Measurements from ENCODE around the gene SMKR1. TPM values are rescaled to one million over a fixed set of nuclear protein-coding genes. Genes with fewer than 3 reads are reported as not detected.

Gene SMKR1
- total and polyA plus RNA-seq, 2 of the 8 experiments (the other 6 are each of a cell fraction or from before 2014, with no cell fraction given) = 0.39 to 1.6 TPM

GRCh38 chr7:129495987-129496386 is 6.3 kb upstream of the SMKR1 start:
- no peak overlapping the region for H3K27ac ChIP-seq (ENCODE audit: low read depth, low read length)
- no peak overlapping the region for H2BK120ac ChIP-seq (replicated peaks; ENCODE audit: low read depth, low read length)
- no peaks in the 10 kb centered on the region for H3K4me1 ChIP-seq (replicated peaks in 1 of 4; ENCODE audit: control insufficient read depth in 3 of 4, insufficient read depth in 4 of 4, low read length in 3 of 4)
- 84% methylated on average over 1 of the region's 1 CpG; no CpG with 5 or more reads in 1 of the 2 experiments for WGBS, 2 experiments (ENCODE audit: extremely low coverage in 1 of 2, insufficient coverage in 1 of 2, insufficient read length in 1 of 2, insufficient replicate concordance in 2 of 2, low coverage in 1 of 2, low lambda C conversion rate in 2 of 2, missing lambda C conversion rate in 1 of 2)
- H3K9me3 ChIP-seq (ENCODE audit: insufficient read depth in 2 of 2, low read depth in 1 of 2, low read length in 1 of 2) = no peaks in the 10 kb centered on the region
- no peaks in the 10 kb centered on the region for H3K79me1 ChIP-seq (ENCODE audit: low read depth, low read length)
- H3K36me3 ChIP-seq (ENCODE audit: control insufficient read depth in 2 of 4, insufficient read depth in 4 of 4, low read length in 3 of 4) = no peaks in the 10 kb centered on the region
- FAIRE-seq = no peak
- H3K4me3 ChIP-seq (ENCODE audit: extremely low read depth in 1 of 4, insufficient read depth in 2 of 4, low read depth in 3 of 4, low read length in 4 of 4) = no peak overlapping the region
- no peaks in the 10 kb centered on the region for H3K23me2 ChIP-seq (ENCODE audit: low read depth, low read length)
- H3K79me2 ChIP-seq (ENCODE audit: control insufficient read depth in 1 of 2, insufficient read depth in 2 of 2, low read length in 2 of 2) = no peaks in the 10 kb centered on the region
- H4K20me1 ChIP-seq (replicated peaks in 1 of 2; ENCODE audit: control insufficient read depth in 1 of 2, insufficient read depth in 2 of 2, low read length in 2 of 2) = no peaks in the 10 kb centered on the region
- H2BK5ac ChIP-seq (ENCODE audit: low read depth, low read length) = no peak overlapping the region
- POLR2A ChIA-PET (ENCODE audit: partially characterized antibody) = no interaction called here
- H3K56ac ChIP-seq (replicated peaks; ENCODE audit: insufficient read length, low read depth, low read length) = no peak overlapping the region
- no peak overlapping the region for H3K18ac ChIP-seq (ENCODE audit: extremely low read depth, low read length)
- no peak overlapping the region for H2BK15ac ChIP-seq (ENCODE audit: low read length)
- no peak overlapping the region for H3K14ac ChIP-seq (ENCODE audit: insufficient read length)
- no peak overlapping the region for H3K23ac ChIP-seq (ENCODE audit: insufficient read length)
- H2AFZ ChIP-seq (ENCODE audit: low read length) = no peak overlapping the region
- no peak overlapping the region for H4K91ac ChIP-seq (replicated peaks; ENCODE audit: insufficient read length, low read length)
- DNase-seq (ENCODE audit: low read depth in 1 of 2, low spot score in 2 of 2) = no peak
- H2AK5ac ChIP-seq (ENCODE audit: low read depth, low read length) = no peak overlapping the region
- no peak overlapping the region for H3K4ac ChIP-seq (replicated peaks; ENCODE audit: insufficient read length, low read depth, low read length)
- H2BK20ac ChIP-seq (ENCODE audit: low read length) = no peak overlapping the region
- H3K9ac ChIP-seq (replicated peaks in 1 of 4; ENCODE audit: extremely low read depth in 1 of 4, low read depth in 3 of 4, low read length in 3 of 4) = no peak overlapping the region
- H3K4me2 ChIP-seq (ENCODE audit: insufficient read depth in 1 of 2, low read depth in 2 of 2, low read length in 2 of 2) = no peak overlapping the region
- H3K27me3 ChIP-seq (replicated peaks in 1 of 4; ENCODE audit: control insufficient read depth in 3 of 4, extremely low read depth in 1 of 4, insufficient read depth in 3 of 4, low read length in 3 of 4) = peaks cover 0 to 2% (median 0%) of the 10 kb centered on the region in 4 experiments; a peak in 1 of 7 replicates
- CTCF ChIA-PET (ENCODE audit: partially characterized antibody) = interaction anchor here (0.6 to 1.9 kb wide), 7 partner anchors 11 to 334 kb away, joined by 3 to 6 read pairs (median 3); no protein-coding TSS in a partner anchor
- no peak overlapping the region for H4K5ac ChIP-seq (ENCODE audit: insufficient read length, low read depth, low read length)
- H4K8ac ChIP-seq (ENCODE audit: extremely low read depth, insufficient read depth, low read length) = no peak overlapping the region
- H2BK12ac ChIP-seq (ENCODE audit: low read depth, low read length) = no peak overlapping the region
- TF ChIP-seq POU5F1 (IDR thresholded peaks at IDR 0.05; ENCODE audit: low read depth, low read length) (no peak), KDM1A (IDR thresholded peaks at IDR 0.05; ENCODE audit: borderline replicate concordance, low read length) (no peak), ATF3 (IDR thresholded peaks at IDR 0.05; ENCODE audit: insufficient read depth, low read depth, low read length) (no peak), POLR2AphosphoS5 (IDR thresholded peaks at IDR 0.05; ENCODE audit: low read depth, low read length) (no peak), HDAC2 (IDR thresholded peaks at IDR 0.05; ENCODE audit: borderline replicate concordance in 1 of 2, low read depth in 2 of 2, low read length in 2 of 2) (no peak), CHD2 (IDR thresholded peaks at IDR 0.05; ENCODE audit: low read length) (no peak), JUND (IDR thresholded peaks at IDR 0.05; ENCODE audit: low read length) (no peak), TCF12 (IDR thresholded peaks at IDR 0.05; ENCODE audit: low read depth, low read length) (no peak), CEBPB (IDR thresholded peaks at IDR 0.05; ENCODE audit: low read depth, low read length) (no peak), FOSL1 (IDR thresholded peaks at IDR 0.05; ENCODE audit: insufficient read depth, low read depth, low read length) (no peak), SIRT6 (IDR thresholded peaks at IDR 0.05; ENCODE audit: low read length) (no peak), USF2 (IDR thresholded peaks at IDR 0.05; ENCODE audit: low read length) (no peak), MAX (IDR thresholded peaks at IDR 0.05) (no peak)
